ENCODE results near the gene PELI1.

Gene PELI1

GRCh38 chr2:64151476-64151875, 7.3 kb upstream of the PELI1 start:
- no peak for DNase-seq

GRCh38 chr2:64145714-64146113, 1.5 kb upstream of the PELI1 start:
- no peak for DNase-seq

- no peak for DNase-seq
Observed at GRCh38 chr2:64145119-64145518, 899 bp upstream of the PELI1 start.

- DNase-seq, result peak; percentile 18 to 36
Observed at GRCh38 chr2:64143169-64144056, 807 bp downstream of the PELI1 start.

- DNase-seq, result no peak
Observed at GRCh38 chr2:64142741-64143168, 1.5 kb downstream of the PELI1 start.

GRCh38 chr2:64141674-64142405, 2.4 kb downstream of the PELI1 start:
- DNase-seq, result no peak

- no peak for DNase-seq
Observed at GRCh38 chr2:64140665-64141200, 3.5 kb downstream of the PELI1 start.

GRCh38 chr2:64139956-64140355, 4.3 kb downstream of the PELI1 start:
- no peak for DNase-seq

- DNase-seq, result no peak
Observed at GRCh38 chr2:64137996-64138395, 6.2 kb downstream of the PELI1 start.

GRCh38 chr2:64137567-64137966, 6.7 kb downstream of the PELI1 start:
- no peak for DNase-seq

- DNase-seq, result no peak
Observed at GRCh38 chr2:64135421-64135820, 8.8 kb downstream of the PELI1 start.

- no peak for DNase-seq
Observed at GRCh38 chr2:64134813-64135212, 9.4 kb downstream of the PELI1 start.

- DNase-seq, result no peak
Observed at GRCh38 chr2:64133828-64134227, 10.4 kb downstream of the PELI1 start.

GRCh38 chr2:64133354-64133753, 10.9 kb downstream of the PELI1 start:
- no peak for DNase-seq

- no peak for DNase-seq
Observed at GRCh38 chr2:64130333-64130732, 13.9 kb downstream of the PELI1 start.

- DNase-seq, result no peak
Observed at GRCh38 chr2:64128943-64129391, 15.3 kb downstream of the PELI1 start.

- no peak for DNase-seq
Observed at GRCh38 chr2:64128406-64128805, 15.8 kb downstream of the PELI1 start.

- DNase-seq, result no peak
Observed at GRCh38 chr2:64127119-64127518, 17.1 kb downstream of the PELI1 start.

- DNase-seq, result no peak
Observed at GRCh38 chr2:64126601-64127000, 17.6 kb downstream of the PELI1 start.

GRCh38 chr2:64124571-64124970, 19.6 kb downstream of the PELI1 start:
- no peak for DNase-seq

GRCh38 chr2:64124168-64124567, 20.1 kb downstream of the PELI1 start:
- no peak for DNase-seq

- no peak for DNase-seq
Observed at GRCh38 chr2:64123740-64124139, 20.5 kb downstream of the PELI1 start.

GRCh38 chr2:64122358-64122757, 21.9 kb downstream of the PELI1 start:
- no peak for DNase-seq

- DNase-seq, result no peak
Observed at GRCh38 chr2:64120928-64121327, 23.3 kb downstream of the PELI1 start.

Data from activated CD4-positive, alpha-beta T cell treated with anti-CD3 and anti-CD28 coated beads, Interleukin-2, amount 50 U/mL, for 48 hours (primary cell).